Measurements from ENCODE around the gene MUC5AC. TPM values are rescaled to one million over a fixed set of nuclear protein-coding genes. Genes with fewer than 3 reads are reported as not detected.
A peak's percentile ranks its signal among the peaks of the same experiment; 100 is the strongest.
"Not testable (repeated sequence)": the region's sequence is repeated elsewhere in the genome, so short reads cannot be mapped to it uniquely, and the experiment has no call there.

MUC5AC gene
- total and polyA plus RNA-seq, 5 experiments from 2014 or later = not detected

DNA sequence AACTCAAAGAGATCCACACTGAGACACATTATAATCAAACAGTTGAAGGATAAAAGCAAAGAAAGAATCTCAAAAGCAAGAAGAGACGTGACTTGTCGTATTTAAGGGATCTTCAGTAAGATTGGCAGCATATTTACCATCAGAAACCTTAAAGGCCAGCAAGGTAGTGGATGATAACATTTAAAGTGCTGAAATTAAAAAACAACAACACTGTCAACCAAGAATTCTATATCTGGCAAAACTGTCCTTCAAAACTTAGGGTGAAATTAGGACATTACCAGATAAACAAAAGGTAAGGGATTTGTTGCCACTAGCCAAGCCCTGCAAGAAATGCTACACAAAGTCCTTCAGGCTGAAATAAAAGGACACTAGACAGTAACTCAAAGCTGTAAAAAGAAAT is 54.1 kb downstream of the MUC5AC start:
- H3K4me3 Mint-ChIP-seq = no peak overlapping the region
- H3K36me3 Mint-ChIP-seq = peaks cover 0 to 36% (median 7%) of the 10 kb centered on the region in 3 donors
- H3K27me3 Mint-ChIP-seq = peaks cover 1 to 24% (median 9%) of the 10 kb centered on the region in 5 donors
- DNase-seq = no peak
- H3K4me1 Mint-ChIP-seq = peaks cover 0 to 2% (median 0%) of the 10 kb centered on the region in 4 donors
- no peak overlapping the region for H3K27ac Mint-ChIP-seq
- no peak for ATAC-seq
- H3K9me3 Mint-ChIP-seq = peaks cover 24 to 62% (median 47%) of the 10 kb centered on the region in 9 donors
- POLR2A ChIA-PET = no interaction called here

DNA sequence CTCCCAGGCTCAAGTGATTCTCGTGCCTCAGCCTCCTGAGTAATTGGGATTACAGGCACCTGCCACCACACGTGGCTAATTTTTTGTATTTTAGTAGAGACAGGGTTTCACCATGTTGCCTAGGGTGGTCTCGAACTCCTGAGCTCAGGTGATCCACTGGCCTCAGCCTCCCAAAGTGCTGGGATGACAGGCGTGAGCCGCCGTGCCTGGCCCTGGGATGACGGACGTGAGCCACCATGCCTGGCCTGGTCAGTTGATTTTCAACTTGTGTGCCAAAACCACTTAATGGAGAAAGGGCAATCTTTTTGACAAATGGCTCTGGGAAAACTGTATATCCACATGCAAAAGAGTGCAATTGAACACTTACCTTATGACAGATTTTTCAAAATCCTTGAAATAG is 58.1 kb downstream of the MUC5AC start:
- POLR2A ChIA-PET, H3K27ac Mint-ChIP-seq, ATAC-seq, H3K4me1 Mint-ChIP-seq, DNase-seq, H3K4me3 Mint-ChIP-seq: not testable (repeated sequence)
- Mint-ChIP-seq H3K36me3 (peaks cover 0 to 29% (median 7%) of the 10 kb centered on the region in 3 donors), H3K9me3 (peaks cover 14 to 53% (median 38%) of the 10 kb centered on the region in 9 donors), H3K27me3 (peaks cover 8 to 26% (median 12%) of the 10 kb centered on the region in 5 donors)

DNA sequence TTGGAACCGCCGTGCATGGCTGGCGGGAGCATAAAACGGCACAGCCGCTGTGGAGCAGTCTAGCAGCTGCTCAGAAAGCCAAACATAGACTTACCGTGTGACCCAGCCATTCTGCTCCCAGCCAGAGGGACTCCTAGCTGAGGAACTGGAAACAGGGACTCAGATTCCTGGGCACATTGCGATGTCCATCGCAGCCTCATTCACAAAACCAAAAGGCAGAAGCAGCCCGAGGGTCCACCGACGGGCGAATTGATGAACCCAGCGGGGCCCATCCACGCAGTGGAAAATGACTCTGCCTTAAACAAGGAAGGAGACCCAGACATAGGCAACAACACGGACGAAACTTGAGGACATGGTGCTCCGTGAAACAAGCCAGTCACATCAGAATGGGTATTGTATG is 59.4 kb downstream of the MUC5AC start:
- H3K27me3 Mint-ChIP-seq = peaks cover 13 to 24% (median 20%) of the 10 kb centered on the region in 5 donors
- DNase-seq (peak in 1 of 10 donors; percentile 38), ATAC-seq (no peak)
- peaks cover 0 to 16% (median 0%) of the 10 kb centered on the region in 3 donors for H3K36me3 Mint-ChIP-seq
- H3K4me3 Mint-ChIP-seq = no peak overlapping the region
- H3K27ac Mint-ChIP-seq = no peak overlapping the region
- POLR2A ChIA-PET = no interaction called here
- H3K4me1 Mint-ChIP-seq = peaks cover 0 to 2% (median 0%) of the 10 kb centered on the region in 4 donors
- peaks cover under 1 to 40% (median 26%) of the 10 kb centered on the region in 9 donors for H3K9me3 Mint-ChIP-seq

DNA sequence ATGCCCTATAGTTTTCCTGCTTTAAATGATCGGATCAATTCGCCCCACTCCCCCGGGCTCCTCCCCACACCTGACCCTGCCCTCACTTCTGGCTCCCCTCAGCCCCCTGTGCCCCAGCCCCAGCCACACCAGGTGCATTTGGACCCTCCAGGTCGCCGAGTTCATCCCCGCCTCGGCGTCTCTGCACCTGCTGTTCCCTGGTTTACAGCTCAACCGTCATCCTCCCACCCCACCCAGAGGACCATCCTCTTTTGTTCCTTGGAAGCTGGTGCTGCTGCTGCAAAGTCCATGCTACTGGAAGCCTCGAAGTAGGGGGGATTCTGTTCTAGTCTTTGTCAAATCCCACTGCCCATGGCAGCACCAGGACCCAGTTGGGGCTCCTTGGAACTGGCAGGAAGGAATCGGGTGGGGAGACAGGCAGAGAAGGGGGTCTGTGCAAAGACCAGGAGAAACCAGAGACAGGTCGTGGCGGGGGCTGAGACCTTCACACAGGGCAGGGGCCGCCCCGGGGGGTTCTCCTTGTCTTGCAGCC is 60.6 kb downstream of the MUC5AC start:
- Mint-ChIP-seq H3K27me3 (peaks cover 9 to 28% (median 21%) of the 10 kb centered on the region in 5 donors), H3K4me3 (no peak overlapping the region), H3K36me3 (peaks cover 0 to 7% (median 0%) of the 10 kb centered on the region in 3 donors), H3K27ac (no peak overlapping the region), H3K4me1 (peaks cover 0 to 2% (median 0%) of the 10 kb centered on the region in 4 donors), H3K9me3 (peaks cover 0 to 28% (median 15%) of the 10 kb centered on the region in 9 donors)
- POLR2A ChIA-PET = no interaction called here
- DNase-seq (no peak), ATAC-seq (no peak)

DNA sequence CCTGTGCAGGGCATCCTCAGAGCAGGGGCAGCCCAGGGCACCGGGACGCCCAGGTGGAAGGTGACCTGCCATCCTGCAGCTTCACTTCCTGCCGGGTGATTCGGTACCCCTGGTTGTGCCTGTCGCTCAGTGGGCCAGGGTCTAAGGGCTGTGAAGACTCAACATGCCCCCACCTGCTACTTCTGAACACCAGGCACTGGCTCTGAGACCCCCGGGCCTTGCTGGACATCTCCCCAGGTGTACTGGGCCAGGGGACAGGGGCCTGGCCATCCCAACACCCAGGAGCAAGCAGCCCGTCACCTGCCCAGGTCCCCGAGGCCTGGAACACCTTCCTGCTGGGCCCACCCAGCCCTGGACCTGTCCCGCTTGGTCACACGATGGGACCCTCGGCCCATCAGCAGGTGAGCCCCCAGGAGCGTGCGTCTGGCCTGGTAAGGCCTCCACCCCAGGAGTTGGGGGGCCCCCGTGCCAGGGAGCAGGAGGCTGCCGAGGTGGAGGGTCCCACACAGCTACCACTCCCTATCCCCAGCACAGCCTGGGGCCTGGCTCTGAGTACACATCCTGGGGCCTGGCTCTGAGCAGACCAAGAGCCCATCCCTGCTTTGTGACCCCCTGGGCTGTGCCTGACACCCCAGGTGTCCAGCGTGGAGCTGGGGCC is 61.2 kb downstream of the MUC5AC start:
- ATAC-seq (no peak), DNase-seq (peak in 1 of 10 donors; percentile 60)
- Mint-ChIP-seq H3K27me3 (peaks cover 7 to 30% (median 21%) of the 10 kb centered on the region in 5 donors), H3K4me1 (peaks cover 0 to 2% (median 0%) of the 10 kb centered on the region in 4 donors), H3K4me3 (no peak overlapping the region), H3K36me3 (peaks cover 0 to 5% (median 0%) of the 10 kb centered on the region in 3 donors), H3K27ac (no peak overlapping the region), H3K9me3 (peaks cover 0 to 22% (median 10%) of the 10 kb centered on the region in 9 donors)
- POLR2A ChIA-PET = no interaction called here

DNA sequence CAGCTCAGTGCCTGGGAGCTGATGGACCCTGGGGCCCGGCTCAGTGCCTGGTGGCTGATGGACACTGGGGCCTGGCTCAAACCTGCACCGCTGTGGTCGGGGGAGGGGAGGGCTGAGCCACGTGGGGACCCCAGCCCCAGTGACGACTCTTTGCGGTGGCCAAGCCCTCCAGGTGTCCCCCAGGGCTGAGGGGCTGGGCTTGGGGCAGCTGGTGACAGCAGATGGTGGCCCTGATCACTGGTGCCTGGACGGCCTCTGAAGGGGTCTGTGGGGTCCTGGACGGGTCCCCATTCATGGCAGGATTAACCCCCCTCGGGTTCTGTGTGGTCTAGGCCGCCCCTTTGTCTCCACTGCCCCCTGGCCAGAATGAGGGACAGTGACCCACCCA is 61.7 kb downstream of the MUC5AC start:
- H3K4me3 Mint-ChIP-seq = no peak overlapping the region
- H3K27me3 Mint-ChIP-seq = peaks cover 4 to 30% (median 21%) of the 10 kb centered on the region in 5 donors
- POLR2A ChIA-PET = no interaction called here
- peaks cover 0 to 17% (median 5%) of the 10 kb centered on the region in 9 donors for H3K9me3 Mint-ChIP-seq
- H3K4me1 Mint-ChIP-seq = peaks cover 0 to 2% (median 0%) of the 10 kb centered on the region in 4 donors
- DNase-seq = peak in 2 of 10 donors; percentile 4 to 40
- ATAC-seq = no peak
- H3K36me3 Mint-ChIP-seq = peaks cover 0 to 5% (median 0%) of the 10 kb centered on the region in 3 donors
- no peak overlapping the region for H3K27ac Mint-ChIP-seq

DNA sequence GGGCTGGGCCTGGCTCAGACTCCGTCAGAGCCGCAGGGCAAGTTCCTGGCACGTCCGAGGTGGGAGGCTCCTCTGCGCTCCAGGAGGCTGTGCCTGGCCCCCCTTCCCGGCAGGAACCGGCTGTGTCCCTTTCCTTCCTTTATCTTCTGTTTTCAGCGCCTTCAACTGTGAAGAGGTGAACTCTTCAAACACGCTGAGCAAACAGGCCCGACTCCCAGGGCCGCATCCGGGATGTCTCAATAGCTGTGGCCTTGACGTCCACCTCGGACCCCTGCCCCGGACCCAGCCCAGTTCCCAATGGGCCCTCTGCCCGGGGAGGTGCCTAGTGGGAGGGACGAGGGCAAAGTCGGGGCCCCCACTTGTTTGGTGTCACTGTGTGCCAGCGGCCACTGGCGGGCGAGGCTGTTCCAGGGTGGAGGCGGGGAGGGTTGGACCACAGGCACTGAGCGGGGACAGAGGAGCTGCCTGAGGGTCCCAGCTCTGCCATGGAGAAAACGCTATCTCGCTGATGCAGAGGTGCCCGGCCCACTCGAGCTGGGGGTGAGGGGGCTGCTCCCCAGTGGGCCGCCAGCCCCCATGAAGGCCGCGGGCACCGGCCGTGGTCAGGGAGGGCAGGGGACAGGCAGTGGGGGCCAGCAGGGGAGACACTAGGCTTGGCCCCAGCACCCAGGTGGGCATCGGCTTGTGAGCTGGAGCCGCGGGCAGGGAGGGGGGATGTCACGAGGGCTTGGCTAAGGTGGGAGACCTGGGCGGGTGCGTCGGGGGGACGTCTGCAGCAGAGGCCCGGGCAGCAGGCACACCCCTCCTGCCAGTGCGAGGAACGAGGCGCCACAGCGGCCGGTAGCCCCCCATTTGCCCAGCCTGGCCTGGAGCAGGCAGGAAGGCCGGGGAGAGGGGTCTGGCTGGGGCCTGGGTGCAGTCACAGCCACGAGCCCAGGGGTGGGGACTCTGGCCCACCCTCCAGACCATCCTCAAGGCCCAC is 62.4 kb downstream of the MUC5AC start:
- Mint-ChIP-seq H3K27ac (no peak overlapping the region), H3K36me3 (peaks cover 0 to 2% (median 0%) of the 10 kb centered on the region in 3 donors), H3K27me3 (peaks cover 3 to 27% (median 21%) of the 10 kb centered on the region in 5 donors), H3K9me3 (peaks cover 0 to 10% (median under 1%) of the 10 kb centered on the region in 9 donors), H3K4me3 (no peak overlapping the region), H3K4me1 (peaks cover 0 to 2% (median 0%) of the 10 kb centered on the region in 4 donors)
- POLR2A ChIA-PET = no interaction called here
- ATAC-seq (no peak), DNase-seq (peak in 2 of 10 donors; percentile 3 to 59)

DNA sequence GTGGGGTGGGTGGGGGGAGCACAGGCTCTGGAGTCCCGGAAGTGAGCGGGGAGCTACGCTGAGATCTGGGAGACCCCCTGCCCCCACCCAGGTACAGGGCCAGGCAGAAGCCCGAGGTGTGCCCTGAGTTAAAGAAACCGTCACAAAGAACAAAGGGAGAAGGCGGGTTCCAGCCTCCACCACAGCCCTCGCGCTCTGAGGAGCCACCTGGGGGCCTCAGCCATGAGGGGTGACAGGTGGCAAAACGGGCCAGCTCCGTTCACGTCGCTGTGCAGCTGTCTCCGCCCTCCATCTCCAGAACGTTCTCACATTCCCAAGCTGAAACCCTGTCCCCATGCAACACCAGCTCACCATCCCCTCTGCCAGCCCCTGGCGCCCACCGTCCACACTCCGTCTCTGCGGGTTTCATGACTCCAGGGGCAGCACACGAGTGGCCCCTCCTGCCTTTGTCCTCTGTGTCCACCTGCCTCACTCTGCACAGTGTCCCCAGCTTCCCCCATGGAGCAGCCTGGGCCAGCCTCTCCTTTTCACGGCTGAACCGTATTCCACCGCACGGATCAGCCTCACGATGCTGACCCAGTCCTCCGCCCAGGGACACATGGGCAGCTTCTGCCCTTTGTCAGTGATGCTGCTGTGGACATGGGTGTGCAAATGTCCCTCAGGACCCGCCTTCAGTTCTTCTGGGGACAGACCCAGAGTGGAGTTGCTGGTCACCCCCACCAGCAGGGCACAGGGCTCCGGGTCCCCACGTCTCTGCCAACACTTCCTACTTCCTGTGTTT is 63.4 kb downstream of the MUC5AC start:
- DNase-seq (peak in 2 of 10 donors; percentile 0 to 40), ATAC-seq (no peak)
- Mint-ChIP-seq H3K36me3 (no peaks in the 10 kb centered on the region), H3K27ac (peak overlapping the region in 2 of 10 donors; percentile 43 to 44), H3K27me3 (peaks cover 1 to 26% (median 21%) of the 10 kb centered on the region in 5 donors), H3K4me1 (peaks cover 0 to 2% (median 0%) of the 10 kb centered on the region in 4 donors), H3K4me3 (no peak overlapping the region), H3K9me3 (peaks cover 0 to 6% (median 0%) of the 10 kb centered on the region in 9 donors)
- POLR2A ChIA-PET = no interaction called here

DNA sequence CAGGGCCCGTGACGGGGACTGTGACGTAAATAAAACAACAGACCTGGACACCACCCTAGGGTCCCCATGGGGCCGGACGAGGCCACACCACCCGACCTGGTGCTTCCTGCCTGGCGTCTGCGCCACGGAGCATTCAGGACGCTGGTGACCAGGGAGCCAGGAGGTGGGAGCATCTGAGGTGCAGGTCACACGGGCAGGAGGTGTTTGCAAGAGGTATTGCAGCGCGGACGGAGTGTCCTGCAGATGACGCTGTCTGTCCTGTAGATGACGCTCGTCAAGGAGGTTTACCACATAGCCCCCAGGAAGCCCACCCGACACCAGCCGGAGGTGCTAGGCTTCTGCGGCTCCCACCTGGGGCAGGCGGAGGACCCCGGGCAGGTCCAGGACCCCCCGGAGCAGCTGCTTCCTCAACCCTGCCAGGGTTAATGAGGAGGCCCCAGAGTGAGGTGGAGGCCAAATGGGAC is 64.1 kb downstream of the MUC5AC start:
- Mint-ChIP-seq H3K4me1 (no peaks in the 10 kb centered on the region), H3K27me3 (peaks cover 1 to 21% (median 19%) of the 10 kb centered on the region in 5 donors), H3K9me3 (peaks cover 0 to 4% (median 0%) of the 10 kb centered on the region in 9 donors), H3K27ac (no peak overlapping the region), H3K36me3 (no peaks in the 10 kb centered on the region), H3K4me3 (no peak overlapping the region)
- POLR2A ChIA-PET = no interaction called here
- peak in 2 of 10 donors; percentile 2 to 34 for DNase-seq
- no peak for ATAC-seq

DNA sequence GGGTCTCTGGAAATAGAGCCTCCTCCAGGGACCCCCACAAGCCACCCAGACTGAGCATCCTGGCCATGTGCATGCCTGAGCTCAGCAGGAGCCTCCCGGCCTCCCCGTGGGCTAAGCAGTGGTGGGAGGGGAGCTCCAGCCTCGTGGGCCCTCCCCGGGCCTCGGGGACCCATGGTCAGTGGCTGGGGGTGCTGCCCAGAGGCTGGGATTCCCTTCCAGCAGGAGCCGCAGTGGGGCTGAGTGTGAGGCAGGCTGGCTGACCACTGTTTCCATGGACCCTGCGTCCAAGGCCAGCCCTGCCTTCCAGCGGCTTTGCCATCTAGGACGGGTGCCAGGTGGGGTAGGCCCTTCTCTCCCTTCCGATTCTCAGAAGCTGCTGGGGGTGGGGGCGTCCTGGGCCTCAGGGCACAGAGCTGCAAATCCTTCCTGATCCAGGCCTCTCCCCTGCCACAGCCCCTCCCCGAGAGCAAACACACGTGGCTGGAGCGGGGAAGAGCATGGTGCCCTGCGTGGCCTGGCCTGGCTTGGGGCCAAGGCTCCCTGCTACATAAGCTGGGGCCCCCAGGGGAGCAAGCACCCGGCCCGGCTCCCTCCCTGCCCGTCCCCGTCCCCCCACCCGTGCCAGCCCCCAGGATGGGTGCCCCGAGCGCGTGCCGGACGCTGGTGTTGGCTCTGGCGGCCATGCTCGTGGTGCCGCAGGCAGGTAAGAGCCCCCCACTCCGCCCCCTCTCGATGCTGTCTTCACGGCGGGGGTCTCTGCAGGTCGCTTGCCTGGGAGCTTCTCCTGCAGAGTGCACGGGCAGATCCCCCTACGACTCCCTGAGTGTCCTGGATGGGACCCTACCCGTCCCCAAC is 65.0 kb downstream of the MUC5AC start, which contains the start of gene MUC5B:
MUC5B (plus strand) TSS at position 576 of the 855 bp plus-strand sequence; CDS start at position 634, 58 bp downstream.
- Mint-ChIP-seq H3K4me1 (no peaks in the 10 kb centered on the region), H3K27ac (no peak within 1 kb of the TSS), H3K9me3 (peaks cover 0 to 4% (median 0%) of the 10 kb centered on the region in 9 donors), H3K4me3 (no peak within 1 kb of the TSS), H3K27me3 (peaks cover 1 to 18% (median 11%) of the 10 kb centered on the region in 5 donors), H3K36me3 (no peaks in the 10 kb centered on the region)
- POLR2A ChIA-PET = no interaction called here
- peak in 2 of 10 donors; percentile 5 to 31 for DNase-seq
- ATAC-seq = no peak

Data from naive thymus-derived CD8-positive, alpha-beta T cell (primary cell).